Suprapubic skin (tissue), 4 donors: ENCODE data around the gene CACNA1D. TPM values are rescaled to one million over a fixed set of nuclear protein-coding genes. Genes with fewer than 3 reads are reported as not detected.

Experiments
- DNase-seq, 2 donors: peaks; one replicate each; pipeline ENCODE4 v3.0.0-alpha.2; 2019; ENCODE audit warnings: low spot score in 2 of 2
- H3K27ac ChIP-seq: fragments of 200-600 bp; sonication (generic); one replicate; pipeline ENCODE4 v1.5.1; 2019
- H3K27me3 ChIP-seq: fragments of 200-600 bp; sonication (generic); one replicate; pipeline ENCODE4 v1.5.1; 2019
- H3K36me3 ChIP-seq: fragments of 200-600 bp; sonication (generic); one replicate; pipeline ENCODE4 v1.5.1; 2019
- H3K4me1 ChIP-seq: fragments of 200-600 bp; sonication (generic); one replicate; pipeline ENCODE4 v1.5.1; 2019
- H3K4me3 ChIP-seq: fragments of 200-600 bp; sonication (generic); one replicate; pipeline ENCODE4 v1.5.1; 2019; ENCODE audit warnings: mild to moderate bottlenecking
- H3K9me3 ChIP-seq: fragments of 200-600 bp; sonication (generic); one replicate; pipeline ENCODE4 v1.5.1; 2019
- EP300 ChIP-seq: sonication (generic); formaldehyde crosslinking; IDR thresholded peaks from one replicate; pipeline ENCODE4 v1.6.1; 2017; ENCODE audit warnings: antibody characterized with exemption
- POLR2A ChIP-seq, 2 donors: fragments of 450-650 bp; IDR thresholded peaks; one replicate each; pipeline ENCODE4 v1.6.1; 2017; ENCODE audit warnings: antibody characterized with exemption in 2 of 2, mild to moderate bottlenecking in 2 of 2, moderate library complexity in 2 of 2
- POLR2AphosphoS5 ChIP-seq, 3 donors: sonication (generic); formaldehyde crosslinking; IDR thresholded peaks; one replicate each; pipeline ENCODE4 v1.6.1; 2017; ENCODE audit warnings: antibody characterized with exemption in 3 of 3
- whole genome bisulfite sequencing: methylation state at CpG from one replicate; pipeline ENCODE4 v1.1.5; 2018; 5-methylcytosine and 5-hydroxymethylcytosine counted together
- total RNA-seq, 4 donors: library from RNA; depleted of rRNA; stranded (reverse); fragments of >200 nt; gene quantifications; one replicate each; pipeline ENCODE4 v1.1.0, GENCODE V29; 2016
- TF ChIP-seq, protein P1 (sequence below), 2 donors: fragments of 200-600 bp in 1 of 2; fragments of 450-650 bp in 1 of 2; sonication (generic) in 1 of 2; IDR thresholded peaks; one replicate each; pipeline ENCODE4 v1.5.1; 2016 to 2019; ENCODE audit warnings: antibody characterized with exemption in 2 of 2, mild to moderate bottlenecking in 1 of 2, moderate library complexity in 1 of 2

CACNA1D gene
- total RNA-seq, 4 donors from 2014 or later = 1.9 to 28.2 (median 6.3) TPM

DNA sequence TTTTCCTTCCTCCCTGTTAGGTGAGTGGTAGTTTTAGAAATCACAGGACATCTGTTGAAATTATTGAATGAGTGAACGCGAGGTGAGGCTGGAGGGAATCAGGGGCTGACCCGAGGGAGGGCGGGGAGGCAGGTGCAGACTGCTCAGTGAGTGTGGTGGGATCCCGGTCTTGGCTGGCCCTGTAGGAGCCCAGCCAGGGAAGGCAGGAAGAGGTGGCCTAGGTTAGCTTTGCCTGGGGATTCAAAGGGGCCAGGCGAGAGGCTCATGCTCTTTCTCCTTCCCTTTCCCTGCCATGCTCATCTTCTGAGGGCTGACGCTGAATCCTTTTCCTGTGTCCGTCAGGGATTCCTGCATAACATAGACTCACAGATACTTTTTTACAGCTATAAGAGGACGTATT is 15.1 kb downstream of the CACNA1D start:
- TF ChIP-seq POLR2A (IDR thresholded peaks at IDR 0.05) (no peak), POLR2AphosphoS5 (IDR thresholded peaks at IDR 0.05) (no peak), EP300 (no peak)
- TF ChIP-seq, protein P1, sequence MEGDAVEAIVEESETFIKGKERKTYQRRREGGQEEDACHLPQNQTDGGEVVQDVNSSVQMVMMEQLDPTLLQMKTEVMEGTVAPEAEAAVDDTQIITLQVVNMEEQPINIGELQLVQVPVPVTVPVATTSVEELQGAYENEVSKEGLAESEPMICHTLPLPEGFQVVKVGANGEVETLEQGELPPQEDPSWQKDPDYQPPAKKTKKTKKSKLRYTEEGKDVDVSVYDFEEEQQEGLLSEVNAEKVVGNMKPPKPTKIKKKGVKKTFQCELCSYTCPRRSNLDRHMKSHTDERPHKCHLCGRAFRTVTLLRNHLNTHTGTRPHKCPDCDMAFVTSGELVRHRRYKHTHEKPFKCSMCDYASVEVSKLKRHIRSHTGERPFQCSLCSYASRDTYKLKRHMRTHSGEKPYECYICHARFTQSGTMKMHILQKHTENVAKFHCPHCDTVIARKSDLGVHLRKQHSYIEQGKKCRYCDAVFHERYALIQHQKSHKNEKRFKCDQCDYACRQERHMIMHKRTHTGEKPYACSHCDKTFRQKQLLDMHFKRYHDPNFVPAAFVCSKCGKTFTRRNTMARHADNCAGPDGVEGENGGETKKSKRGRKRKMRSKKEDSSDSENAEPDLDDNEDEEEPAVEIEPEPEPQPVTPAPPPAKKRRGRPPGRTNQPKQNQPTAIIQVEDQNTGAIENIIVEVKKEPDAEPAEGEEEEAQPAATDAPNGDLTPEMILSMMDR (IDR thresholded peaks at IDR 0.05) = no peak
- H3K36me3 ChIP-seq = no peaks in the 10 kb centered on the region
- WGBS = 76% methylated on average over 9 of the region's 9 CpGs
- no peaks in the 10 kb centered on the region for H3K4me1 ChIP-seq
- H3K27ac ChIP-seq = no peak overlapping the region
- no peak for DNase-seq
- no peak overlapping the region for H3K4me3 ChIP-seq
- no peaks in the 10 kb centered on the region for H3K9me3 ChIP-seq
- peaks cover 5% of the 10 kb centered on the region for H3K27me3 ChIP-seq

DNA sequence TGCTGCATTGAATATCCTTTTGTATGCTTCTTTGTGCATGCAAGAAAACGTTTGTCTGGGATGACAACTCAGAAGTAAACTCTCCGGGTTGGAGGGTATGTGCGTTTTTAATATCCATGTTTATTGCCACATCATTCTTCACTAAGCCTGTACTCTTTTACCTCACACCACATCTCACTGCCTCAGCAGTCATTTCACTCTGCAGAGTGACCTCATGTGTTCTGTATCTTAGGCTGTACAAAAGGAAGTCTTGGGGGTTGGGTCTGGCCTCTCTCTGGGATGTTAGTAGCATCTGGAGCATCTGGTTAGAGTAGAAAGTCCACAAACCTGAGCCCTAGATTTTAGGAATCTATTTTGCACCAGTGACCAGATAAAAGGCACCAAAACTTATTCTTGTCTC is 16.1 kb downstream of the CACNA1D start:
- no peak overlapping the region for H3K4me3 ChIP-seq
- H3K36me3 ChIP-seq = no peaks in the 10 kb centered on the region
- H3K4me1 ChIP-seq = no peaks in the 10 kb centered on the region
- TF ChIP-seq EP300 (no peak), POLR2A (IDR thresholded peaks at IDR 0.05) (no peak), POLR2AphosphoS5 (IDR thresholded peaks at IDR 0.05) (no peak)
- TF ChIP-seq, protein P1 (IDR thresholded peaks at IDR 0.05) = no peak
- peaks cover 5% of the 10 kb centered on the region for H3K27me3 ChIP-seq
- no peaks in the 10 kb centered on the region for H3K9me3 ChIP-seq
- 61% methylated on average over 3 of the region's 3 CpGs for WGBS
- no peak for DNase-seq
- no peak overlapping the region for H3K27ac ChIP-seq

DNA sequence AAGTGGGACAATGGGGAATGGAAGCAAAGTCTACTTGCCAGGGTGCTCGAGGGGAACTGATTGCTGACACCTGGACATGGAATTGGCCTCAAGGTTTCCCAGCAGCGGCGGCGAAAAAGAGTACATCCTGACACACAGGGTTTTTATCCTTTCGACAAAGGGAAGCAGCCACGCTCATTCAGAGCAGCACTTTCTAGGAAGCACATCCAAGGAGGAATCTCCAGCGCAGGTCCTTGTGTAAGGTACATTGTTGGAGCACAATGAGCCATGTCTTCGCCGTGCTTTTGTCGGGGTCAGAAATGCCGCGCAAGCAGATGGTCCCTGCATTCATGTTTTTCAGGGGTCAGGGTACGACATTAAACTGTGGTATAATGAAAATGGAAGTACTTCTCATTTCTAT is 16.8 kb downstream of the CACNA1D start:
- no peaks in the 10 kb centered on the region for H3K9me3 ChIP-seq
- H3K27me3 ChIP-seq = peaks cover 5% of the 10 kb centered on the region
- no peak for DNase-seq
- TF ChIP-seq POLR2A (IDR thresholded peaks at IDR 0.05) (no peak), EP300 (no peak), POLR2AphosphoS5 (IDR thresholded peaks at IDR 0.05) (no peak)
- TF ChIP-seq, protein P1 (IDR thresholded peaks at IDR 0.05) = no peak
- no peak overlapping the region for H3K4me3 ChIP-seq
- WGBS = 82% methylated on average over 13 of the region's 13 CpGs
- no peak overlapping the region for H3K27ac ChIP-seq
- H3K36me3 ChIP-seq = no peaks in the 10 kb centered on the region
- H3K4me1 ChIP-seq = no peaks in the 10 kb centered on the region

DNA sequence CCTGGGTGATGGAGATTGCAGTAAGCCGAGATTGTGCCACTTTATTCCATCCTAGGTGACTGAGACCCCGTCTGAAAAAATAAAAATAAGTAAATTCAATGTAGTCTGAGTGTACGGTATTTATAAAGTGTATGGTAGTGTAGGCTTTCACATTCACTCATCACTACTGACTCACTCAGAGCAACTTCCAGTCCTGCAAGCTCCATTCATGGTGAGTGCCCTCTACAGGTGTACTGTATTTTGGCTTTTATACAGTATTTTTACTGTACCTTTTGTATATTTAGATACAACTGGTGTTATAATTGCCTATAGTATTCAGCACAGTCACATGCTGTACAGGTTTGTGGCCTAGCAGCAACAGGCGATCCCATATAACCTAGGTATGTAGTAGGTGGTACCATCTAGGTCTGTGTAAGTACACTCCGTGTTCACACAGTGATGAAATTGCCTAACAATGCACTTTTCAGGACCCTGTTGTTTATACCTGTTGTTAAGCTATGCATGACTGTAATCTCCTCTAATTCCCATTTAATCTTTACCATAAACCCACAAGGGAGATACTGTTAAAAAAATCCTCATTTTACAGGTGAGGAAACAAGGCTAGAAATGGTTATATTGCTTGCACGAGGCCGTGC is 19.3 kb downstream of the CACNA1D start:
- Histone ChIP-seq H3K36me3 (no peaks in the 10 kb centered on the region), H3K27ac (no peak overlapping the region), H3K27me3 (peaks cover 5% of the 10 kb centered on the region), H3K4me1 (peaks cover 4% of the 10 kb centered on the region), H3K4me3 (no peak overlapping the region), H3K9me3 (no peaks in the 10 kb centered on the region)
- no peak for DNase-seq
- 94% methylated on average over 7 of the region's 7 CpGs for WGBS
- TF ChIP-seq POLR2AphosphoS5 (IDR thresholded peaks at IDR 0.05) (no peak), POLR2A (IDR thresholded peaks at IDR 0.05) (no peak), EP300 (no peak)
- TF ChIP-seq, protein P1 (IDR thresholded peaks at IDR 0.05) = no peak

DNA sequence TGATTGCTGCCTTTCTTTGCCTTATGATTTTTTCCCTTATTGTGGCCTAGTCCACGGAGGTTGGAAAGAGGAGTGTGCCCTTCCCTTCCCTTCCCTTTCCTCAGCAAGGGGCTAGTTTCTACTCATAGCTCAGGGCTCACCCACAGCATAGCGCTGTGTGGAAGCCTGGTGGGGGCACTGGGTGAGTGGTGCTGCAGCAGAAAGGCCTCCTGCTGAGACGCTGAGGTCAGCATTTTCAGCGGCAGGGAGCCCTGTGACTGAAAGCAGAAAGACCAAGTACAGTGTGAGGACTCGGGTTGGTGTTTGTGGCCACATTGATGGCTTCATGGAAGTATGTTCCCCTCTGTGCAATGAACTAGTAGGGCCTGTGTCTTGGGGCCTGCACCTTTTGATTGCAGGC is 21.9 kb downstream of the CACNA1D start:
- TF ChIP-seq, protein P1 (IDR thresholded peaks at IDR 0.05) = no peak
- no peak for TF ChIP-seq POLR2AphosphoS5 (IDR thresholded peaks at IDR 0.05)
- TF ChIP-seq EP300 = no peak
- TF ChIP-seq POLR2A (IDR thresholded peaks at IDR 0.05) = no peak

More for the DNA sequence above, 21.9 kb downstream of the CACNA1D start:
- no peak for DNase-seq
- H3K36me3 ChIP-seq = no peaks in the 10 kb centered on the region
- peaks cover under 1% of the 10 kb centered on the region for H3K27me3 ChIP-seq
- WGBS = 82% methylated on average over 5 of the region's 5 CpGs
- H3K4me3 ChIP-seq = no peak overlapping the region
- no peaks in the 10 kb centered on the region for H3K9me3 ChIP-seq
- no peak overlapping the region for H3K27ac ChIP-seq
- H3K4me1 ChIP-seq = peaks cover 7% of the 10 kb centered on the region
